Spleen (tissue), 7 donors: Measurements from ENCODE around the gene FAM110A.

ENCODE experiments used
- POLR2A ChIP-seq, 3 donors: fragments of 450-650 bp; IDR thresholded peaks; one replicate each; pipeline ENCODE4 v1.5.1; 2017; ENCODE audit warnings: antibody characterized with exemption in 3 of 3, mild to moderate bottlenecking in 1 of 3
- POLR2AphosphoS5 ChIP-seq, 3 donors: sonication (generic); formaldehyde crosslinking; IDR thresholded peaks; one replicate each; pipeline ENCODE4 v1.5.1; 2017; ENCODE audit warnings: antibody characterized with exemption in 3 of 3
- TF ChIP-seq, protein P1 (sequence below), 11 experiments: fragments of 200-600 bp in 7 of 11; fragments of 450-650 bp in 4 of 11; sonication (generic) in 4 of 11; IDR thresholded peaks in 8 of 11; conservative IDR thresholded peaks in 3 of 11; 1 replicate in 7 of 11; 2 replicates in 4 of 11; pipeline versions ENCODE4 v1.4.0 to v1.8.0; 2016 to 2021; ENCODE audit warnings: antibody characterized with exemption in 11 of 11, inconsistent platforms in 4 of 11, mild to moderate bottlenecking in 1 of 11
- donor health status: DM: no; HTN: no; CAD: no; lungs with moderate emphysema.
- donor health status: DM: no; HTN: no; CAD: no.
- donor health status: DM: no; HTN: no; CAD: no.

DNA sequence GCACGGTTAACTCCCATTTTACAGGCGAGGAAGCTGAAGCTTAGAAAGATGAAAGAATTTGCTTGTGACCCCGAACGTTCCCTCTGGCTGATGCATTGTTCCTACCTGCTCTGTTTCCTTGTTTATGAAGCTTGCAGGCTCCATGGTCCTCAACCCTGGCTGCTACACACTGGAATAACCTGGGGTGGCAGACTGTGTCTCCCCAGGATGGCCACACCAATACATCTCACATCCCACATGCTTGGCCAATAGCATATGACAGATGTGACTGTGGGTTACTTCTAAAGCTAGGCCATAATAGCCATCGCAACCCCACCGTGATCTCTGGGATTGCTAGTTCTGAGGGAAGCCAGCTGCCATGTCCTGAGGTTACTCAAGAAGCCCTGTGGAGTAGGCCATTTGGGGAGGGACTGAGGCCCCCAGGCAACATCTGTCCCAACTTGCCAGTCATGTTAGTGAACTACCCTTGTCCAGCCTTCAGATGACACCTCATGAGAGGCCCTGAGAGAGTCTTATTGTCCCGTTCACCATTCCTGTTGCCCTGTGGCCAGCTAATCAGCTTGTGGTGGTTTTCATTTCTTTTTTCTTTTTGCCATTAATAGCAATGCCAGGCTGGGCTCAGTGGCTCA lies 6.7 kb upstream of the FAM110A start:
- TF ChIP-seq, protein P1, sequence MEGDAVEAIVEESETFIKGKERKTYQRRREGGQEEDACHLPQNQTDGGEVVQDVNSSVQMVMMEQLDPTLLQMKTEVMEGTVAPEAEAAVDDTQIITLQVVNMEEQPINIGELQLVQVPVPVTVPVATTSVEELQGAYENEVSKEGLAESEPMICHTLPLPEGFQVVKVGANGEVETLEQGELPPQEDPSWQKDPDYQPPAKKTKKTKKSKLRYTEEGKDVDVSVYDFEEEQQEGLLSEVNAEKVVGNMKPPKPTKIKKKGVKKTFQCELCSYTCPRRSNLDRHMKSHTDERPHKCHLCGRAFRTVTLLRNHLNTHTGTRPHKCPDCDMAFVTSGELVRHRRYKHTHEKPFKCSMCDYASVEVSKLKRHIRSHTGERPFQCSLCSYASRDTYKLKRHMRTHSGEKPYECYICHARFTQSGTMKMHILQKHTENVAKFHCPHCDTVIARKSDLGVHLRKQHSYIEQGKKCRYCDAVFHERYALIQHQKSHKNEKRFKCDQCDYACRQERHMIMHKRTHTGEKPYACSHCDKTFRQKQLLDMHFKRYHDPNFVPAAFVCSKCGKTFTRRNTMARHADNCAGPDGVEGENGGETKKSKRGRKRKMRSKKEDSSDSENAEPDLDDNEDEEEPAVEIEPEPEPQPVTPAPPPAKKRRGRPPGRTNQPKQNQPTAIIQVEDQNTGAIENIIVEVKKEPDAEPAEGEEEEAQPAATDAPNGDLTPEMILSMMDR (IDR thresholded peaks at IDR 0.05 in 8 of 11, conservative IDR thresholded peaks at IDR 0.05 in 3 of 11): no peak
- no peak for TF ChIP-seq POLR2AphosphoS5 (IDR thresholded peaks at IDR 0.05)
- TF ChIP-seq POLR2A (IDR thresholded peaks at IDR 0.05): no peak
